T-helper 9 cell (primary cell): Measurements from ENCODE around the gene SLC35E1.
"Not testable (repeated sequence)": the region's sequence is repeated elsewhere in the genome, so short reads cannot be mapped to it uniquely, and the experiment has no call there.

Experiments used
- DNase-seq: peaks from one replicate; pipeline ENCODE4 v3.0.0-alpha.2; 2020

Gene SLC35E1

GRCh38 chr19:16581145-16581970 lies 9.1 kb upstream of the SLC35E1 start:
- no peak for DNase-seq

DNA sequence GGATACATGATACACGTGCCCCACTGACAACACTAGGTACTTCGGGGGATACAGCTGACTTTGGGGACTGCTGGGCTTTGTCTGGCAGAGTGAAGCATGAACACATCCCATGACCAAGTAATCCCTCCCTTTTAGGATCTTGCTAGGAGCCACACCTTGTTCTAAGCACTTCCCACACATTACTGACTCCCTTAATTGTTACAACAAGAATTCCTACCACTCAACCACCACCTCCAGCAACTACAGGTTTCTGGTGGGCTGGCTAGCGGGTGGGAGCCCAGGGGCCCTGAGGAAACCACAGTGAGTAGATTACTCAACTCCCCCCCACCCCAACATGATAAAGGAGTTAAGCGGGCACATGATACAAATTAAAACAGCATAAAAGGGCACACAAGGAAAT lies 7.2 kb upstream of the SLC35E1 start:
- no peak for DNase-seq

- DNase-seq: no peak
These were observed 5.3 kb upstream of the SLC35E1 start for GRCh38 chr19:16577531-16577985.

DNA sequence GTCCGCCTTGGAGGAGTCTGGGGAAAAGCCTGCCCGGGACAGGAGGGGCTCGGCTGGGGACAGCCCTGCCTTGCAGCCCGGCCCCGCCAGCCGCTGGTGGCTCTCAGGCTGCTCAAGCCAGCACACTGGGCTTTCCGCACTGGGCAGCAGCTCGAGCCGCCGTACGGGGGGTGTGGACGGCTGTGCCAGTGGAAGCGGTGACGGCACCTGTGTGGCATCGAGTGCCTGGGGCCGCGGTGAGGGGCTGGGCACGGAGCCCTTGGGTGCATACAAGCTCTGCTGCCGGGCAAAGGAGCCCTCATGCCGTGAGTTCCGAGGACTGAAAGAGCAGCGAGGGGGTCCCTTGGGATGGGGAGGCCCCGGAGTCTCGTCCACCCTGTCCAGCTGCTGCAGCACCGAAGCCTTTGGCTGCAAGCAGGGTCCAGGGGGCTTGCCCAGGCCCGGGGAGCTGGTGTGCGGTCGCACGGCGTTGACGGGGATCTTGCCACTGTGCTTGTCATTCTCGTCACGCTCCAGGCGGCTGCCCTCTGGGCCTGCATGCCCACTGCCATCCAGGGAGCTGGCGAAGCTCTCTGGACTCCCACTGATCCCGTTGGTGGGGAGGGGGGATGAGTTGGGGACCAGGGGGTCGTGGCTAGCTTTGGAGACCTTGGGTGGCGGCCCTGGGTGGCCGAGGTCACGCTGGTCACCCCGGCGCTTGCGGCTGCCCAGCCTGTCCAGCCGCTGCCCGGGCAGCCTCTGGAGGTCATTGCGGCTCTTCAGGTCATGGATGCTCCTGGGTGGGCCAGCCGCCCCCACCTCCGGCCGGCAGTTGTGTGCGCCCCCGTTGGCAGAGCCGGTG lies 4.7 kb upstream of the SLC35E1 start:
- DNase-seq: no peak

GRCh38 chr19:16575861-16576689 lies 3.9 kb upstream of the SLC35E1 start:
- no peak for DNase-seq

GRCh38 chr19:16575282-16575681 lies 3.1 kb upstream of the SLC35E1 start:
- DNase-seq: no peak

DNA sequence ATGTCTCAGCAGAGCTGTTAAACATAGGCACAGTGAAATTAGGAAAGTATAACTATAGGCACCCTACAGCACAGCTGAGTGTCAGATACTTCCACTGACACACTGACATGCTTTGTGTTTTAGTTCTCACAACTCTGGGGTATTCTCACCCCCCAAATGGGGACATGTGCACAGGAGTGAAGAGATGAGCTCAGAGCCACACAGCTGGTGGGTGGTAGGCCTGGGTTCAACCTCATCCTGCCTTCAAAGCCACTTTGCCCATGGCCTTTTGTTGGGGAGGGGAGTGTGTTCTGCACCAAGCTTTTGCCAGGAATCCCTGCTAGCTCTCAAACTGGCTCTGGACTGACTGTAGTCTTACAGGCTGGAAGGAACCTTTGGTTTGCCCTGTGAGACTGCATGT lies 1.7 kb upstream of the SLC35E1 start:
- no peak for DNase-seq

DNA sequence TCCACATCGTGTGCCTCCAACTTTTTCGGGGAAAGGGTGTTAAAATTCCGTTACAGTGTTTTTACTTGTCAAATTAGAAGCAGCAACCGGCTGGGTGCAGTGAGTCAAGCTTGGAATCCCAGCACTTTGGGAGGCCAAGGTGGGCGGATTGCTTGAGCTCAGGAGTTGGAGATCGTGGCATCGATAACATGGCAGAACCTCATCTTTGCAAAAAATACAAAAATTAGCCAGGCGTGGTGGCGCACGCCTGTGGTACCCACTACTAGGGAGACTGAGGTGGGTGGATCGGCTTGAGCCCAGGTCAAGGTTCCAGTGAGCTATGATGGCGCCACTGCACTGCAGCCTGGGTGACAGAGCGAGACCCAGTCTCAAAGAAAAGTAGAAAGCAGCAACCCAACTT lies 1.1 kb upstream of the SLC35E1 start:
- DNase-seq: no peak

- DNase-seq: no peak
These were observed 338 bp downstream of the SLC35E1 start for GRCh38 chr19:16571822-16572331.

DNA sequence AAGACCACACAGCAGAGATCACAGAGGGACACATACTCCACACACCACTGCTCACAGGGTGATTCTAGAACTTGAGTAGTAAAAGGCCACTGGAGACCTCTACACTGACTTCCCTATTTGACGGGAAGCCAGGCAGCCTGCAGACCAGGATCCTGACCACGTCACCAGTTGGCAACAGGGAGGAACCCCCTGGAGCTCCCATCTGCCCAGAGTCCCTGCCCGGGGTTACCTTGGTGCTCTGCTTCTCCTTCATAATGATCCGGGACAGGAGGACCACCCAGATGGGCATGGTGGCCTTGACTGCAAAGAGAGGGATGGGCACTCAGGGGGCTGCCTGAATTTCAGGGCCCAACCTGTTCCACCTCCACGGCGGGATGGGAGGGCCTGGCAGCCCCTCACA lies 932 bp downstream of the SLC35E1 start:
- DNase-seq: no peak

- DNase-seq: no peak
These were observed 2.5 kb downstream of the SLC35E1 start for GRCh38 chr19:16569609-16570320.

GRCh38 chr19:16566702-16567101 lies 5.5 kb downstream of the SLC35E1 start:
- DNase-seq: no peak

DNA sequence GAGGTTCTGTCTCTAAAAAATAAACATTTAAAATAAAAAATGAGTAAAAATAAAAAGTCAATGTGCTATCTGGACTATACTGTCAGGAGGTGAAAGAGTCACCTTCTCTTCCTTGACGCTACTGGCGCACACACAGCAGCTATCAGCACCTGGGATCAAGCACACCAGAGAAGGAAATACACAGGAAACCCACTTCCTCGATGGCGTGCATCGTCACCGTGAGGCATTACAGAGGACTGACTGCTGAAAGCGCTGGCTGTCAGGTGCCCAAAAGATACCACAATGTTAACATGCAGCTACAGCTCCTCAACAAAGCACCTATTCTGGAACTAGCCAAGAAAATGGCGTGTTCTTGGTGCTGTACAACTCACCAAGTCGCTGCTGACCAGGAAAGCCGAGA lies 6.1 kb downstream of the SLC35E1 start:
- DNase-seq: peak; percentile 76

DNA sequence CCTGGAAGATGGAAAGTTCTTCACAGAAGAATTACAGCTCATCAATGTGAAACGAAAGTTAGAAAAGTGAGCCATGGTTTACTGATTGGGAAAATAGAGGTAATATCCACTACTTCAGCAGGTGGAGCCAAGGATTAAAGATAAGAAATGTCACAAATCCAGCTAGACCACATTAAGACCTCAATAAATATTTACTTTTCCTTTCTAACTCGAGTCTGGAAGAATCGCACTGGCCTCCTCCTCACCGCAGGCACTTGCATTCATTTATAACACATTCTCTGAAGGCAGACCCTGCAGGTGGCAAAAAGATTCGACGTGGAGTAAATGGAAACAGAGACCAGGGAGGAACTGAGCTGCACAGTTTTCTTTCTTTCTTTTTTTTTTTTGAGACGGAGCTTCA lies 7.4 kb downstream of the SLC35E1 start:
- no peak for DNase-seq

- no peak for DNase-seq
These were observed 9.6 kb downstream of the SLC35E1 start for GRCh38 chr19:16562608-16563025.

GRCh38 chr19:16561382-16561781 lies 10.8 kb downstream of the SLC35E1 start:
- DNase-seq: no peak

- DNase-seq: no peak
These were observed 12.4 kb downstream of the SLC35E1 start for GRCh38 chr19:16559780-16560276.

GRCh38 chr19:16554776-16555175 lies 17.4 kb downstream of the SLC35E1 start:
- DNase-seq: no peak

GRCh38 chr19:16551902-16552301 lies 20.3 kb downstream of the SLC35E1 start:
- not testable (repeated sequence) for DNase-seq

DNA sequence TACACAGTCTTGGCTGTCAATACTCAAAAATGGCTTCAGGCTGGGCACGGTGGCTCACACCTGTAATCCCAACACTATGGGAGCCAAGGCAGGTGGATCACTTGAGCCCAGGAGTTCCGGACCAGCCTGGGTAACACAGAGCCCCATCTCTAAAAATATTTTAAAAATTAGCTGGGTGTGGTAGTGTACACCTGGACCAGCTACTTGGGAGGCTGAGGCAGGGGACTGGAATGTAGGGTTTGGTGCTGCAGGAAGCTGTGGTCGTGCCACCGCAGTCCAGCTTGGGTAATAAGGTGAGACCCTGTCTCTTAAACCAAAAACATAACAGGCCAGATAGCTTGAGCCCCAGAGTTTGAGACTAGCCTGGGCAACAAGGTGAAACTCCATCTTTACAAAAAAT lies 23.3 kb downstream of the SLC35E1 start:
- DNase-seq: no peak

DNA sequence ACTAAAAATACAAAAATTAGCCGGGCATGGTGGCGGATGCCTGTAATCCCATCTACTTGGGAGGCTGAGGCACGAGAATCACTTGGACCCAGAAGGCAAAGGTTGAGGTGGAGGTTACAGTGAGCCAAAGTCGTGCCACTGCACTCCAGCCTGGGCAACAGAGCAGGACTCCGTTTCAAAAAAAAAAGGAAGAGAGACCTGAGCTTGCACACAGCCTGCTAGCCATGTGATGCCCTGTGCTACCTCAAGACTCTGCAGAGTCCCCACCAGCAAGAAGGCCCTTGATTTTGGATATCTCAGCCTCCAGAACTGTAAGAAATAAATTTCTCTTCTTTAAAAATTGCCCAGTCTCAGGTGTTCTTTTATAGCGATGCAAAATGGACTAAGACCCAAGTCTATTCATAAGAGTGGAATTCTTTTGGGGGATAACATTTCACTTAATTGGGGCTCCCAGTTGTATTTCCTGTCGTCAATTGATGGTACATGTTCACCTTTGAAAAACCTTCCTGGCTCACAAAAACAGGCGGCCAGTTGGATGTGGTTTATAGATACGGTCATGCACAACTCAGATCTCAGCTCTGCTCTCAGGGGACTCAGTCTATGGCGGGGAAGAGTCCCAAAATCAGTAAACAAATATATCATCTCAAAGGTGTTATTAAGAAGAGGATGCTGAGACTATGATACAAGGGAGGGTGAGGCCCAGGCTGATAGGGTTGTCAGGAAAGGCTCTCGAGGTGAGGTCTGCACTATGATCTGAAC lies 27.6 kb downstream of the SLC35E1 start:
- no peak for DNase-seq
